Ishikawa (cell line): ENCODE results near the gene CAMK1.
A peak's percentile ranks its signal among the peaks of the same experiment; 100 is the strongest.

Experiments
- CEBPB ChIP-seq: IDR thresholded peaks from 2 replicates; pipeline ENCODE4 v1.6.1; 2012
- CREB1 ChIP-seq: IDR thresholded peaks from 2 replicates; pipeline ENCODE4 v1.6.1; 2012; ENCODE audit warnings: low read depth
- EGR1 ChIP-seq: IDR thresholded peaks from 2 replicates; pipeline ENCODE4 v1.6.1; 2012
- EP300 ChIP-seq: IDR thresholded peaks from 2 replicates; pipeline ENCODE4 v1.6.1; 2012; ENCODE audit warnings: borderline replicate concordance
- FOXM1 ChIP-seq: IDR thresholded peaks from 2 replicates; pipeline ENCODE4 v1.6.1; 2012; ENCODE audit warnings: low read depth, borderline replicate concordance
- MAX ChIP-seq: IDR thresholded peaks from 2 replicates; pipeline ENCODE4 v1.6.1; 2012
- NFIC ChIP-seq: IDR thresholded peaks from 2 replicates; pipeline ENCODE4 v1.6.1; 2012
- RAD21 ChIP-seq: IDR thresholded peaks from 2 replicates; pipeline ENCODE4 v1.6.1; 2012; ENCODE audit warnings: low read depth
- REST ChIP-seq: IDR thresholded peaks from 2 replicates; pipeline ENCODE4 v1.6.1; 2012; ENCODE audit warnings: low read depth, mild to moderate bottlenecking
- TAF1 ChIP-seq: IDR thresholded peaks from 2 replicates; pipeline ENCODE4 v1.6.1; 2012; ENCODE audit warnings: low read depth, mild to moderate bottlenecking
- TEAD4 ChIP-seq: IDR thresholded peaks from 2 replicates; pipeline ENCODE4 v1.6.1; 2012
- USF1 ChIP-seq: IDR thresholded peaks from 2 replicates; pipeline ENCODE4 v1.6.1; 2012
- YY1 ChIP-seq: IDR thresholded peaks from 2 replicates; pipeline ENCODE4 v1.6.1; 2012; ENCODE audit warnings: low read depth
- ZBTB7A ChIP-seq: IDR thresholded peaks from 2 replicates; pipeline ENCODE4 v1.6.1; 2012; ENCODE audit warnings: low read depth

CAMK1 gene

GRCh38 chr3:9812870-9813483 lies 43.2 kb upstream of the CAMK1 start:
- no peak for TF ChIP-seq USF1
- no peak for TF ChIP-seq ZBTB7A
- TF ChIP-seq CEBPB, result no peak
- TF ChIP-seq TAF1, result no peak
- no peak for TF ChIP-seq REST
- no peak for TF ChIP-seq CREB1
- TF ChIP-seq EP300, result no peak
- no peak for TF ChIP-seq NFIC

- TF ChIP-seq EP300, result no peak
- TF ChIP-seq TAF1, result no peak
- no peak for TF ChIP-seq RAD21
- no peak for TF ChIP-seq CREB1
- TF ChIP-seq REST, result no peak
- TF ChIP-seq FOXM1, result no peak
- TF ChIP-seq ZBTB7A, result no peak
- no peak for TF ChIP-seq TEAD4
- no peak for TF ChIP-seq USF1
- no peak for TF ChIP-seq MAX
- no peak for TF ChIP-seq EGR1
- no peak for TF ChIP-seq YY1
Observed at GRCh38 chr3:9810846-9811245, 41.1 kb upstream of the CAMK1 start.

- TF ChIP-seq EP300, result no peak
- TF ChIP-seq FOXM1, result no peak
- TF ChIP-seq TAF1, result no peak
- TF ChIP-seq RAD21, result no peak
- TF ChIP-seq REST, result no peak
- TF ChIP-seq CEBPB, result no peak
- no peak for TF ChIP-seq NFIC
- TF ChIP-seq CREB1, result no peak
- no peak for TF ChIP-seq TEAD4
- TF ChIP-seq ZBTB7A, result no peak
Observed at GRCh38 chr3:9810433-9810770, 40.7 kb upstream of the CAMK1 start.

DNA sequence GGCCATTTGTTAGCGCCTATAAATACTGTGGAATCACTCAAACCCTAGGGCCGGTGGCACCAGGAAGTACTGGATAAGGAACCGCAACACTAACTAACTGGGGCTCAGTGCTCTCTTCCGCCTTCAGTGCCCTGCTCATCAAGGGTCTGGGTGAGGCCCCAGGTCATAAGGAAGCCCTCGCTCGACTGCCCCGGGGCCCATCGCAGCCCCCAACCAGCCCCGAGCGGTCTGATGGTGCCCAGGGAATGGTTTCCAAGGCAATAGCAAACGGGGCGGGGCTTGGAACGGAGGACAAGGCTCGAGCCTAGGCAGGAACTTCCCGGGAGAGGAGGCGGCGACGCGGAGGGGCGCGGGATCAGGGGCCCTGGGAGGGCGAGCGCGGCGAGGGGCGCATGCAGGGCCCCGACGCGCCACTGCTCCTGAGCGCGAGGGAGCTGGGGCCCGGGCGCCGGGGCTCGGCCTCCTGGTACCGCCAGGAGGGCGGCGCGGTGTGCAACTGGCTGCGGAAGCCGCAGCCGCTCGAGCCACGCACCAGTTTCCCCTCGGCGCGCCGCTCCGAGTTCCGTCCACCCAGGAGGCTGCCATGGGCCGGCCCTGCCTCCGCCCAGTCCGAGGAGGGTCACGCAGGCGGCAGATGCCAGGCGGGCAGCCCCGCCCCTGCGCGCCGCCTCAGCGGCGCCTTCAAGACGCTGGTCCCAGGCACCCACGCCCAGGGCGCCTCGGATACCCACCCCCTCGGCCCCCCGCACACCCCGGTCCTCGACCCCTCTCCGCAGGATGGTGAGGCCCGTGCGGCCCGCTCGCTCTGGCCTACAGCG lies 40.1 kb upstream of the CAMK1 start, which contains the start of gene TTLL3:
TSS of gene TTLL3 (plus strand) at position 648 of the 818 bp plus-strand sequence. CDS start 400 bp downstream, outside the sequence.
- TF ChIP-seq EGR1 (0 out of 2 replicates have a peak, but pooled peaks have one; percentile 18), FOXM1 (no peak), NFIC (peak; percentile 8; the same call in 1 of the 2 replicates), RAD21 (no peak), EP300 (0 out of 2 replicates have a peak, but pooled peaks have one; percentile 26), TEAD4 (no peak), REST (0 out of 2 replicates have a peak, but pooled peaks have one; percentile 7), MAX (no peak), YY1 (peak; percentile 77), ZBTB7A (peak; percentile 84), TAF1 (peak; percentile 57; the same call in 1 of the 2 replicates), USF1 (0 out of 2 replicates have a peak, but pooled peaks have one; percentile 17)
